DMS 273 (cell line): ENCODE data around the gene GLB1L2.
A peak's percentile ranks its signal among the peaks of the same experiment; 100 is the strongest.

Experiments used
- DNase-seq: peaks from one replicate; lab custom pipeline; 2025; ENCODE audit not compliant: unreplicated experiment; lab: John Stamatoyannopoulos, UW

Gene GLB1L2

DNA sequence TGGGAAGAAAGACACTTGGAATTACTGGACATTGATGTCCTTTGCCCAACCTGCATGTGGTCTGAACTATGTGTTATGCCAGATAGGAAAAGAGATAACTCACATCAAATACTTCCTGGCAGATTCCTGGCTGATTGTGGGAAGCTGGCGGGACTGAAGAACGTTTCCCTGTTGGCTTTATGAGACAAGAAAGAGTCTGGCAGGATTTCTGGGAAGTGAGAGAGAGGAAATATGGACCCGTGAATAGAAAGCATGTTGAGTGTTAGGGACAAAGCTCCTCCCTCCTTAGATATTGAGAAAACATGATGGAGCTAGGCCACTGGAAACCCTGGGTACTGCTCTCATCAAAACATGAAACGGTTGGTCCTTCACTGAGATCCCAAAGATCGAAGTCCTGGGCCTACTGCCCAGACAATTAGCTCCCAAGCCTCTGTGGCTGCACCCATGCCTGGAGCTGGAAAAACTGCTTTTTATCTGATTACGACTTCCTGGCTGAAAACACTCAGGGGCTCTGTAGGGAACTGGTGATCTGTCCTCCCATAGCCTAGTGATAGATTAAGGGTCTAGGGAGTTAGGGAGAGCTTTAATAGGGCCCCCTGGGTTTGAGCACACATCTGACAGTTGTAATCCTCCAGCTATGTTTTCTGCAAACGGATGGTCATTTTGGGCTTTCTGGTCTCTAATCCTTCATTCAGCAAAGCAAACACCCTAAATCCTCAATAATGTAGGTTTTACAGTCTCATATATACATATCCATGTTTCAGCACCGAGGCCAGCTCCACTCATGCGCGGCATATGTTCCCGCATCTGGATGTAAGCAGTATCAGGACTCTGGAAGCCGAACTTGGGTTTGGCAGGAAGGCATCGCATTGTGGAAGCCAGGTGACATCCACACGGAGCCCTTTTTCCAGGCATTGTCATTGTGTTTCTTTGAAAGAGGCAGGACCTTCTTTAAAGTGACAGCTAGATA is 86.4 kb downstream of the GLB1L2 start:
- DNase-seq, result peak; percentile 48

DNA sequence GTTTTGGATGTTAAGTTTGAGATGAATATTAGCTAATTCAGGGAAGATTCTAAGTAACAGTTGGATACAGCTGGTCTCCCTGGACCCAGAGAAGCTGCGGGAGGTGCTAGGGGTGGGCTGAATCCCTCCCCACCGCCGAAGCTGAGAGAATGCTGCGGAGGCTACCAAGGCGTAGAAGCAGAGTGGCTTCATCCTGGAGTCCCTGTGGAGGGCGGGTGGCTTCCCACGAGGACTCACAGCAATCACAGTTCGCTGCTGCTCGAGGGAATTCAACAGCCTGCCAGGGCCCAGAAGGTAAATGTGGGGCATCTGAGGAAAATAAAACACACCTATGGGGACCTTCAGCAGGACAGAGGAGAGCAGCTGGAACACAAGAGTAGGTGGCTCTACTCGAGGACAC is 91.3 kb downstream of the GLB1L2 start:
- no peak for DNase-seq

DNA sequence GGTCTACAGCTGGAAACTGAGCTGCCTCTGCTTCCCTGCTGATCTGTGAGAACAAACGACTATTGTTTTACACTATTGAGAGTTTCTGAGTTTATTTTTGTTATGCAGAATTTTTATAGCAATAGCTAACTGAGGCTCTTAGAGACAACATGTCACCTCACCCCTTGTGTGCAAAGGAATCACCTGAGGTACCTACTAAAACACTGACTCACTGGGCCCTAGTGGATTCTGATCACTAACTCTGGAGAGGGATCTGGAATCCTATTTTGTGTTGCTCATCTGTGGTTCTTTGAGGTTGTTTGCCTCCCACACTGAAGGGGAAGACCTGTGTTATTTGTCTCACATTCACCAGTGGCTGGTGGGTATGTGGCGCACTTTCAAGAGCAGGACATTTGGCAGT is 93.6 kb downstream of the GLB1L2 start:
- DNase-seq, result no peak
